H1 (cell line): Measurements from ENCODE around the gene DCHS1. TPM values are rescaled to one million over a fixed set of nuclear protein-coding genes. Genes with fewer than 3 reads are reported as not detected.
A peak's percentile ranks its signal among the peaks of the same experiment; 100 is the strongest.
"Not testable (repeated sequence)": the region's sequence is repeated elsewhere in the genome, so short reads cannot be mapped to it uniquely, and the experiment has no call there.

Experiments
- CTCF ChIA-PET: fragments of 300-600 bp; sonication (Branson Sonifier 250); formaldehyde crosslinking; loops from one replicate; lab custom pipeline; 2021; ENCODE audit not compliant: partially characterized antibody; lab: Charles Lee
- POLR2A ChIA-PET: fragments of 300-600 bp; sonication (Branson Sonifier 250); formaldehyde crosslinking; loops from one replicate; lab custom pipeline; 2021; ENCODE audit warnings: inconsistent platforms; ENCODE audit not compliant: partially characterized antibody; lab: Charles Lee
- DNase-seq, 2 experiments: peaks; one replicate each; pipeline versions ENCODE4 v3.0.0 to v3.0.0-alpha.2; 2010 to 2022; ENCODE audit warnings: low spot score in 2 of 2, low read depth in 1 of 2, mixed read lengths in 1 of 2
- FAIRE-seq: peaks from 2 replicates; lab custom pipeline; 2011; peaks lifted over from hg19 to GRCh38; lab: Jason Lieb, UNC
- H2AFZ ChIP-seq: 2 replicates; pipeline ENCODE4 v1.8.1; 2012; ENCODE audit warnings: low read length, inconsistent platforms
- H2AK5ac ChIP-seq: 2 replicates; pipeline ENCODE4 v1.6.1; 2013; ENCODE audit warnings: low read depth, low read length
- H2BK120ac ChIP-seq: replicated peaks from 2 replicates; pipeline ENCODE3; 2013; ENCODE audit warnings: low read depth, low read length, inconsistent platforms
- H2BK12ac ChIP-seq: 2 replicates; pipeline ENCODE4 v1.6.1; 2013; ENCODE audit warnings: low read depth, low read length
- H2BK15ac ChIP-seq: 2 replicates; pipeline ENCODE4 v1.6.1; 2013; ENCODE audit warnings: low read length
- H2BK20ac ChIP-seq: 2 replicates; pipeline ENCODE4 v1.6.1; 2013; ENCODE audit warnings: low read length
- H2BK5ac ChIP-seq: 2 replicates; pipeline ENCODE4 v1.6.1; 2013; ENCODE audit warnings: low read depth, low read length
- H3K14ac ChIP-seq: 2 replicates; pipeline ENCODE4 v1.6.1; 2013; ENCODE audit warnings: inconsistent platforms; ENCODE audit not compliant: insufficient read length
- H3K18ac ChIP-seq: 2 replicates; pipeline ENCODE4 v1.6.1; 2013; ENCODE audit warnings: low read length; ENCODE audit errors: extremely low read depth
- H3K23ac ChIP-seq: 2 replicates; pipeline ENCODE4 v1.6.1; 2013; ENCODE audit warnings: inconsistent platforms; ENCODE audit not compliant: insufficient read length
- H3K23me2 ChIP-seq: 2 replicates; pipeline ENCODE4 v1.6.1; 2013; ENCODE audit warnings: low read depth, low read length
- H3K27ac ChIP-seq: 2 replicates; pipeline ENCODE4 v1.6.1; 2011; ENCODE audit warnings: low read depth, low read length, inconsistent platforms
- H3K27me3 ChIP-seq, 4 experiments: replicated peaks in 1 of 4; 1 replicate in 1 of 4; 2 replicates in 3 of 4; pipeline versions ENCODE4 v1.6.1 to v1.8.1; 2011 to 2013; ENCODE audit warnings: low read length in 3 of 4, mild to moderate bottlenecking in 3 of 4, inconsistent platforms in 2 of 4, mixed read lengths in 2 of 4, moderate library complexity in 1 of 4; ENCODE audit not compliant: control insufficient read depth in 3 of 4, insufficient read depth in 3 of 4; ENCODE audit errors: extremely low read depth in 1 of 4
- H3K36me3 ChIP-seq, 4 experiments: 2 replicates each; pipeline versions ENCODE4 v1.6.1 to v1.8.1; 2011 to 2013; ENCODE audit warnings: mild to moderate bottlenecking in 4 of 4, low read length in 3 of 4, moderate library complexity in 2 of 4, control low read depth in 1 of 4, inconsistent platforms in 1 of 4; ENCODE audit not compliant: insufficient read depth in 4 of 4, control insufficient read depth in 2 of 4
- H3K4ac ChIP-seq: replicated peaks from 2 replicates; pipeline ENCODE3; 2013; ENCODE audit warnings: low read length, low read depth, mixed read lengths, inconsistent platforms; ENCODE audit not compliant: insufficient read length
- H3K4me1 ChIP-seq, 4 experiments: replicated peaks in 1 of 4; 1 replicate in 1 of 4; 2 replicates in 3 of 4; pipeline versions ENCODE4 v1.6.1 to v1.8.1; 2011 to 2013; ENCODE audit warnings: low read length in 3 of 4, inconsistent platforms in 2 of 4, mixed read lengths in 1 of 4; ENCODE audit not compliant: insufficient read depth in 4 of 4, control insufficient read depth in 3 of 4
- H3K4me2 ChIP-seq, 2 experiments: 2 replicates each; pipeline versions ENCODE4 v1.6.1 to v1.8.1; 2011 to 2013; ENCODE audit warnings: low read depth in 2 of 2, low read length in 2 of 2, control low read depth in 1 of 2, inconsistent platforms in 1 of 2, mild to moderate bottlenecking in 1 of 2; ENCODE audit not compliant: insufficient read depth in 1 of 2
- H3K4me3 ChIP-seq, 4 experiments: fragments of 200-600, 300-600 bp in 1 of 4; sonication (generic), shearing (Covaris generic), sonication (Bioruptor Twin) in 1 of 4; 2 replicates each; pipeline versions ENCODE4 v1.5.1 to v1.8.1; 2011 to 2016; ENCODE audit warnings: low read length in 4 of 4, low read depth in 3 of 4, control low read depth in 2 of 4, inconsistent platforms in 2 of 4, mild to moderate bottlenecking in 2 of 4, mixed read lengths in 1 of 4, moderate library complexity in 1 of 4; ENCODE audit not compliant: insufficient read depth in 2 of 4; ENCODE audit errors: extremely low read depth in 1 of 4
- H3K56ac ChIP-seq: replicated peaks from 2 replicates; pipeline ENCODE3; 2013; ENCODE audit warnings: low read depth, mild to moderate bottlenecking, mixed read lengths, low read length, inconsistent platforms; ENCODE audit not compliant: insufficient read length
- H3K79me1 ChIP-seq: 2 replicates; pipeline ENCODE4 v1.6.1; 2013; ENCODE audit warnings: low read depth, low read length, control low read depth
- H3K79me2 ChIP-seq, 2 experiments: 2 replicates each; pipeline versions ENCODE4 v1.6.1 to v1.8.1; 2012 to 2013; ENCODE audit warnings: low read length in 2 of 2, mild to moderate bottlenecking in 2 of 2, inconsistent platforms in 1 of 2; ENCODE audit not compliant: insufficient read depth in 2 of 2, control insufficient read depth in 1 of 2
- H3K9ac ChIP-seq, 4 experiments: replicated peaks in 1 of 4; 1 replicate in 1 of 4; 2 replicates in 3 of 4; pipeline versions ENCODE4 v1.6.1 to v1.8.1; 2011 to 2013; ENCODE audit warnings: low read depth in 3 of 4, low read length in 3 of 4, control low read depth in 2 of 4, mild to moderate bottlenecking in 2 of 4, moderate library complexity in 2 of 4, inconsistent platforms in 1 of 4; ENCODE audit errors: extremely low read depth in 1 of 4
- H3K9me3 ChIP-seq, 2 experiments: 2 replicates each; pipeline versions ENCODE4 v1.6.1 to v1.8.1; 2012 to 2013; ENCODE audit warnings: mild to moderate bottlenecking in 2 of 2, moderate library complexity in 2 of 2, control low read depth in 1 of 2, inconsistent platforms in 1 of 2, low read depth in 1 of 2, low read length in 1 of 2, mixed read lengths in 1 of 2; ENCODE audit not compliant: insufficient read depth in 2 of 2
- H4K20me1 ChIP-seq, 2 experiments: replicated peaks in 1 of 2; 2 replicates each; pipeline versions ENCODE3 to v1.8.1; 2011 to 2013; ENCODE audit warnings: inconsistent platforms in 2 of 2, low read length in 2 of 2, mild to moderate bottlenecking in 1 of 2; ENCODE audit not compliant: insufficient read depth in 2 of 2, control insufficient read depth in 1 of 2
- H4K5ac ChIP-seq: 2 replicates; pipeline ENCODE4 v1.6.1; 2013; ENCODE audit warnings: low read length, low read depth, mixed read lengths, inconsistent platforms; ENCODE audit not compliant: insufficient read length
- H4K8ac ChIP-seq: 2 replicates; pipeline ENCODE4 v1.8.0; 2013; ENCODE audit warnings: mild to moderate bottlenecking, moderate library complexity, low read length, inconsistent platforms; ENCODE audit not compliant: insufficient read depth; ENCODE audit errors: extremely low read depth
- H4K91ac ChIP-seq: replicated peaks from 2 replicates; pipeline ENCODE3; 2013; ENCODE audit warnings: low read length, mixed read lengths, inconsistent platforms; ENCODE audit not compliant: insufficient read length
- WGBS, 2 experiments: shearing (Covaris generic) in 1 of 2; methylation state at CpG; one replicate each; pipeline versions ENCODE4 v1.1.6 to v1.1.7; 2013 to 2015; ENCODE audit warnings: low lambda C conversion rate in 2 of 2, mixed read lengths in 2 of 2, inconsistent platforms in 1 of 2, low coverage in 1 of 2, missing lambda C conversion rate in 1 of 2; ENCODE audit not compliant: insufficient replicate concordance in 2 of 2, insufficient coverage in 1 of 2, insufficient read length in 1 of 2; ENCODE audit errors: extremely low coverage in 1 of 2, missing lambda C conversion rate in 1 of 2; 5-methylcytosine and 5-hydroxymethylcytosine counted together
- polyA plus RNA-seq, 7 experiments: library from polyadenylated mRNA; depleted of rRNA in 3 of 7; stranded (reverse) in 5 of 7; unstranded in 2 of 7; fragments of >200 nt in 5 of 7; fragments of 200-250 nt in 2 of 7; gene quantifications; 1 replicate in 5 of 7; 2 replicates in 1 of 7; 4 replicates in 1 of 7; pipeline versions ENCODE4 v1.2.1 to v1.2.3, GENCODE V29; 2011 to 2013; ENCODE audit warnings: missing spikeins in 2 of 7, mixed read lengths in 2 of 7
- total RNA-seq: library from RNA; stranded (reverse); fragmentation: NEBNext Ultra II Directional; extraction: Animal tissue kit (Norgen Biotek cat#: 25700); gene quantifications from 2 replicates; pipeline ENCODE4 v1.2.1, GENCODE V29; 2021

The DCHS1 gene
- total and polyA plus RNA-seq, 2 of the 8 experiments (the other 6 are each of a cell fraction or from before 2014, with no cell fraction given) = 8.2 to 10.5 TPM

GRCh38 chr11:6701955-6702354 is 46.3 kb upstream of the DCHS1 start:
- H3K23ac ChIP-seq, H4K8ac ChIP-seq, H3K4me3 ChIP-seq, H2BK120ac ChIP-seq, H2BK15ac ChIP-seq, H3K18ac ChIP-seq, H3K9ac ChIP-seq, H2BK12ac ChIP-seq, DNase-seq, H3K56ac ChIP-seq, H3K4me1 ChIP-seq, H3K9me3 ChIP-seq, H2BK5ac ChIP-seq, H3K79me2 ChIP-seq, H3K4ac ChIP-seq, H3K36me3 ChIP-seq, H4K91ac ChIP-seq, H4K5ac ChIP-seq, H2AFZ ChIP-seq, H3K27me3 ChIP-seq, H3K23me2 ChIP-seq, H2BK20ac ChIP-seq, H4K20me1 ChIP-seq, H2AK5ac ChIP-seq, H3K27ac ChIP-seq, H3K14ac ChIP-seq, H3K4me2 ChIP-seq, POLR2A ChIA-PET, H3K79me1 ChIP-seq: not testable (repeated sequence)
- CTCF ChIA-PET = interaction anchor here (1.0 to 2.4 kb wide), 4 partner anchors 8 to 171 kb away, joined by 3 to 19 read pairs (median 4); no protein-coding TSS in a partner anchor
- 87% methylated on average over 3 of the region's 3 CpGs; no CpG with 5 or more reads in 1 of the 2 experiments for WGBS, 2 experiments
- peak; percentile 19 for FAIRE-seq
